Endometrial microvascular endothelial cells (primary cell): ENCODE measurements around the gene DNAH17. TPM values are rescaled to one million over a fixed set of nuclear protein-coding genes. Genes with fewer than 3 reads are reported as not detected.

Experiments used
- in situ Hi-C: cut with HindIII; loops from 2 replicates; pipeline ENCODE4 v1.10.0; 2017; ENCODE audit warnings: low sequenced_read_pairs, low pct_unique_long_range_greater_than_20kb; ENCODE audit errors: inconsistent ontology term
- total RNA-seq: library from RNA; depleted of rRNA; stranded (reverse); fragments of >200 nt; gene quantifications from one replicate; pipeline ENCODE4 v1.2.3, GENCODE V29; 2015; ENCODE audit errors: inconsistent ontology term

DNAH17 gene
- total RNA-seq, 1 donor from 2014 or later: not detected

DNA sequence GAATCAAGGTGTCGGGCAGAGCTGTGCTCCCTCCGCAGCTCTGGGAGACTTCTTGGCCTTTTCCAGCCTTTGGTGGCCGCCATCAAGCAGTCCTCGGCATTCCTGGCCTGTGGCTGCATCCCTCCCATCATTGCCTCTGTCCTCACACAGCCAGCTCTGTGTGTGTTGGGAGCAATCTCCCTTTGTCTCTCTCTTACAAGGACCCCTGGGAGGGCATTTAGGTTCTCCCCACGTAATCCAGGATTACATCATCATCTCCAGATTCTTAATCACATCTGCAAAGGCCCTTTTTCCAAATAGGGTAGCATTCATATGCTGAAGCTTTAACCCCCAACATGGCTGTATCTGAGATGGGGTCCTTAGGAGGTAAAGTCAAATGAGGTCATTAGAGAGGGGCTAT is 4.1 kb upstream of the DNAH17 start:
- in situ Hi-C loops: no loop called here

DNA sequence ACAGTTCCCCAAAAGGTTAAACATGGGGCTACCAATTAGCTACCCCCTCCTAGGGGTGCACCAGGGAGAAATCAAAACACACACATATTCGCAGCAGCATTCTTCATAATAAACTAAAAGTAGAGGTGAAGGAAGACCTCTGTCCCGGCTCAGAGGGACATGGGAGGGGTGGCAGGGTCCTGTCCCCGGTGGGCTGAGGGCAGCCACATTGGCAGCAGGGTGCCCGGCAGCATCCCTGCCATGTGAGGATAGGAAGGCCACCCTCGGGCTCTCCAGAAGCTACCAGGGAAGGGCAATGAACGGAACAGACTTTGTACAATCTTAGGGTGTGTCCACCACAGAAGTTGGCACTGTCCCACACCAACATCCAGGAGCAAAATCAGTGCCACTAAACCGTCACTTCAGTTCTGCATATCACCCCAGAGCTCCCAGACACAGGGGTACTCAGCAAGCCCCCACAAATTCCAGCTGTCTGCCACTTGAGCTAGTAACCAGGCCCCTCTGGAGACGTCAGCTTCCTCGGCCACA is 3.1 kb upstream of the DNAH17 start:
- in situ Hi-C loops: no loop called here

DNA sequence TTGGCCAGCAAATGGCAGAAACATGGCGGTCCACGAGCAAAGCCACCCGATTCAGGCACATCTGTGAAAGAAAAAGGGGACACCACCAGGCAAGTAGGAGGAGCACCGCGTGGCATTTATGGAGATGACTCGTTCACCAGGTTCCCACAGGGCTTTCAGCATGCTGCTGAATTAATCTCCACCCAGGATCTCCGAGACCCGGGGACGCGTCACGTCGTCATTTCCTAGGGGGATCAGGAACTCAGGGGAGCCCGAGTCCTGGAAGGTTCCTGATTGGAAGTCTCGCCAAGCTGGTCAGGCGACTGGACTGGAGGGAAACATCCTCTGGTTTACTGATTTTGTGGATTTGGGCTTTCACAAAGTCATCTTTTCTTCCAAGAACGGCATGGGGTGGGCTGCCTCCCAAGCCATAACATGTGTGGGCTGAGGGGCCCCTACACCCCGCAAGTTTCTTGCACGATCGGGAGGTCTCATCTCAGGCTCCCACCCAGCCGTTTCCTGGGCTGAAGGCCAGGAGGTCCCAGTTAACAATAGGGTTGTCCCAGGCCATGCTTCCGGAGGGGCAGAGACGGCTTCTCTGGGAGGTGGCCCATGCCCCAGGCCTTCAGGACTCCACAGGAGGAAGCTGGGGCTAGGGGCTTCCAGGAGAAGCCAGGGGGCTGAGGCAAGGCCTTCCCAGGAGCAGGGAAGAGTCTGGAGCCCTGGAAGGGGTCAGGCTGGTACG is 645 bp downstream of the DNAH17 start:
- in situ Hi-C loops: no loop called here

DNA sequence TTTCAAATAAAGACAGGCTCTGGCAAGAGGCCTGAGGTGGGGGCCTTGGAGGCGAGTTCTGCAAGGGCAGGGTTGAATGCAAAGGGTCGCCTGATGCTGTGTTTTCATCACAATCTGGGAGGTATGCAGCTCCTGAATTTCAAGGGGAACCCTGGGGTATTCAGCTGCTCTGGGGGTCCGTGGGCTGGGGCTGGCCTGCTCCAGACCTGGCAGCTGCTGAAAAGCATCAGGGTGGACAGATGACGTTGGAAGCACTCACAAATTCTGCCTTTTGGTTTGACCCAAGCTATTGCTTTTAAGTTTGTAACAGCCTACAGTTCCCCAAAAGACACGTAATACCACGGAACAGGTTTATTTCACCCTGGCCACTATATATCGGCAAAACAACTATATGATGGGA is 1.3 kb downstream of the DNAH17 start:
- in situ Hi-C loops: no loop called here

DNA sequence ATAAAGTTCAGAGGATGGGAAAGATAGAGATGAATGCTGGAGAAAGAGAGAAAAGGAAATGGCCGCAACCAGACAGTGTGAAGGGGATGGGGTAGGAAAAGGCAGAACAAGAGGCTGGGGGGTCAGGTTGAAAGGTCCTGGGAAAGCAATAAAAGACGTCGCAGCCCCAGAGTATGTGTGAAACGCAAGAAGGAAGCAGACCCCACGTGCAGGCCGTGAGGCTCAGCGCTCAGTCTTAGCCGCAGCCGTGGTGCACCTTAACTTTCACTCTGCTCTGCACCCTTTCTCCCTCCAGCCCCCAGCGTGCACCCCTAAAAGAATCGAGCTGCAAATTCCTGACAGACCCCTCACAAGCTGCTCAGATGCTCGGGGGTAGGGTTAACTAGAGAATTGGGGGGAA is 1.9 kb downstream of the DNAH17 start:
- in situ Hi-C loops: no loop called here

DNA sequence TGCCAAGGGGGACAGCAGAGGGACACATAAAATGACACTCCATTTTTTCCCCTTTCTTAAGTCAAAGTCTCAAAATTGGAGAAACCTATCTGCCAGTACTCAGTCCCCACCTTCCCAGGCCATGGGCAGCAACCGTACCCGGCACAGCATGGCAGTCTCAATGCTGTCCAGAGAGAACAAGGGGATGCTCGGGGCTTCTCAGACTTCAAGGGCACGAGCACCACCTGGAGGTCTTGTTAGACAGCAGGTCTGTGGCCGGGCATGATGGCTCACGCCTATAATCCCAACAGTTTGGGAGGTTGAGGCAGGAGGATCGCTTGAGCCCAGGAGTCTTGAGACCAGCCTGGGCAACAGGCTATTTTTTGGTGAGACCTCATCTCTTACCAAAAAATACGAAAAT is 3.2 kb downstream of the DNAH17 start:
- in situ Hi-C loops: no loop called here

DNA sequence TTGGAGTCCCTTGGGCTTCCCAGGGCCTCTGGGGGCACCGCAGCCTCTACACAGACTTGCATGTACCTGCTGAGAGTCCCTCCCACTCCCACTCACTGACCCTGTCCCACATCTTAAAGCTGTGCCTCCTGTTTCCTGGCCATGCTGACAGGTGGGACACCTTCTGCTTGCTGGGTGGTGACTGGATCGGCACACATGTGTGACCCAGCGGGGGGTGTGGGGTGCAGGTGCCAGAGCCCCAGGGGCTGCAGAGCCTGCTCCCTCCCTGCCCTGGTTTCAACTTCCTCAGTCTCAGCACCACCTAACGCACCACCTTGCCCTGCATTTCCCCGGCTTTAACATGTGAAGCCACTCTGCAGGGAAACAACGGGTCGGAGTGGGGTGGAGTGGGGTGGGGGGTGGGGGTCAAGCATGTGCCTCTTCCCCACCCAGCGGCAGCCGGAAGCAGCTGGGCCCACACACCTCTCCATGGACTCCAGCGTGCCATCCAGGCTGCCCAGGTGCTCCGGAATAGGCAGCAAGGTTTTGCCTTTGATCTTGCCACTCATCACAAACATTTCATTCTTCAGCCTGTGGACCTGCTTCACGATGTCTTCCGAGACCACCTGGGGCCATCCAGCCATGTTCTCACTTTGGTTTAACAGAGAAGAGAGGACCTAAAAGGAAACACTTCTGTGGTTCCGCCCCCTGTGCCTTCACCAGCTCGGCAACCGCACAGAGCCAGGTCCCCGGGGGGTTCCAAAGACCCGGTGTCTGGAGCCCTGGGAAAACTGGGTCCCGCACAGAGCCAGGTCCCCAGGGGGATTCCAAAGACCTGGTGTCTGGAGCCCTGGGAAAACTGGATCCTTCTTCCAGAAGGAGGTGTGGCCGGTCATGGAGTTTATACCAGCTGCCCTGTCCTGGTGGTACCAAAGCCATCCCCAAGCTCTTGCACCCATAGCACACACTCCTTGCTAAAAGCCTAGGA is 4.7 kb downstream of the DNAH17 start:
- in situ Hi-C loops: no loop called here

DNA sequence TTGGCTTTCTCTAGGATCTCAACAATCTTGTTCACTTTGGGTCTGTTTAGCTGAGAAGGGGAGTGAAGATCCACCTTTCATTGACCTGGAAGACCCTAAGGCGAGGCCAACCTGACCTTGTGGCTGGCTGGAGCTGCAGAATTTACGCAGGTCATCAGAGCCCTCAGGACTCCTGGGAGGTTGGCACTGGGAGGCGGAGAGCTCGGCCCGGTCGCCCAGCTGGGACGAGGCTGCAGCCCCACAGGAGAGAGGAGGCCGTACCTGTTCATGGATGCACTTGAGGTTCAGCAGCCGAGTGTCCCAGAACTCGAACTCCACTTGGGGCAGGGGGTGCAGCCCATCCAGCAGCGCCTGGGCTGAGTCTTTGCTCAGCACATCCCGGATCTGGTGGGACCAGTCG is 5.9 kb downstream of the DNAH17 start:
- in situ Hi-C loops: no loop called here

DNA sequence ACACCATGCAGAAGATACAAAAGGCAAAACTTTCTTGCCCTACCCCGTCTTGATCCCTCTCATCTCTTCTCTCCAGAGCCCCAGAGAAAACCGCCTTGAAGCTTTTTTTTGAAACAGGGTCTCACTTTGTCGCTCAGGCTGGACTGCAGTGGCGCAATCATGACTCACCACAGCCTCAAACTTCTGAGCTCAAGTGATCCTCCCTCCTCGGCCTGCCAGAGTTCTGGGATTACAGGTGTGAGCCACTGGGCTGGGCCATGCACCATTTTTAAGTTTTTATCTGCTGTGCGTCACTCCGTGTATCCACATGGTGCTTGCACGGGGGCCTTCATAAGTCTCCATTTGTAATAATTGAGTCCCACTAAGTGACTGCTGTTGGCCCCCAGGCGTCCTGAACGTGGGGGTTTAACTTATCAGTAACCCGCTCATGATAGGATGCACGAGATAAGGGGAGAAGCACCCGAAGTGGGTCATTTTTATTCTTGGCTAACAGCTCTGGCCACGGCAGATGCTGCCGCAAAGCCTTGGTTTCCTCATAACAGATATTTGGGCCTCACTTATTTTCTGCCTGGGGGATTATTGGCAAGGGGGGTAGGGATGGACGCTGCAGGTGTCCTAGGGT is 8.6 kb downstream of the DNAH17 start:
- in situ Hi-C loops: no loop called here

DNA sequence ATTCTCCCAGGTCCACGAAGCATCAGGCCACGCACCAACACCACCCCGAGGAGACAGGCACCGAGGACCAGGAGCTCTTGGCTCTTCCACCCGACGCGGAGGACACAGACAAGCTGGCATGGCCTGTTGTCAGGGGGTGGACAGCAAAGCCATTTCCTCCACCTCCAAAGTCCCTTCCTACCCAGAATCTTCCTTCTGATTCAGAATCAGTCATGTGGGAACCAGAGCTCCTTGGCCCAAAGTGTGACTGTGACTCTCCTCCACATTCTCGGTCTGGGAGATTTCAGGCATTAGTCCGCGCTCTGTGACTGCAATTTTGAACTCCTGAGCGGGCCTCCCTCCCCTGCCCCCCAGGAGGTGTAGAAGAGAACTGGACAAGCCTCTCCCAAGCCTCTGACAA is 9.2 kb downstream of the DNAH17 start:
- in situ Hi-C loops: no loop called here

DNA sequence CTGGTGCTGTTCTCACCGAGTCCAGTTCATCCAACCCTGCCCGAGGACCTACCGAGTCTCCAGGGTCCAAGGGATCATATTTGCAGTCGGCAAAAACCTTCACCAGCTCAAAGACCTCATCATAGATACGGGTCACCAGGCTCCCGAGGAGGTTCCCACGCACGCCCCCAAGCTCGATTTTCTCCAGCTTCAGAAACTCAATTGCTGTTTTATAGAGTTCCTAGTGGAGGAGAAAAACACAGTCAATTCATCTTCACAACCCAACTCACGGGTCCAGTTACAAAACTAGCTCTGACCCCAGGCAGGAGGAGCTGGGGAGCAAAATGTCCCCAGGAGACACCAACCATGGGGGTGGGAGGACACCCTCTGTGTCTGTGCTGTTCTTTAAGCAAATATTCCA is 10.2 kb downstream of the DNAH17 start:
- in situ Hi-C loops: no loop called here

DNA sequence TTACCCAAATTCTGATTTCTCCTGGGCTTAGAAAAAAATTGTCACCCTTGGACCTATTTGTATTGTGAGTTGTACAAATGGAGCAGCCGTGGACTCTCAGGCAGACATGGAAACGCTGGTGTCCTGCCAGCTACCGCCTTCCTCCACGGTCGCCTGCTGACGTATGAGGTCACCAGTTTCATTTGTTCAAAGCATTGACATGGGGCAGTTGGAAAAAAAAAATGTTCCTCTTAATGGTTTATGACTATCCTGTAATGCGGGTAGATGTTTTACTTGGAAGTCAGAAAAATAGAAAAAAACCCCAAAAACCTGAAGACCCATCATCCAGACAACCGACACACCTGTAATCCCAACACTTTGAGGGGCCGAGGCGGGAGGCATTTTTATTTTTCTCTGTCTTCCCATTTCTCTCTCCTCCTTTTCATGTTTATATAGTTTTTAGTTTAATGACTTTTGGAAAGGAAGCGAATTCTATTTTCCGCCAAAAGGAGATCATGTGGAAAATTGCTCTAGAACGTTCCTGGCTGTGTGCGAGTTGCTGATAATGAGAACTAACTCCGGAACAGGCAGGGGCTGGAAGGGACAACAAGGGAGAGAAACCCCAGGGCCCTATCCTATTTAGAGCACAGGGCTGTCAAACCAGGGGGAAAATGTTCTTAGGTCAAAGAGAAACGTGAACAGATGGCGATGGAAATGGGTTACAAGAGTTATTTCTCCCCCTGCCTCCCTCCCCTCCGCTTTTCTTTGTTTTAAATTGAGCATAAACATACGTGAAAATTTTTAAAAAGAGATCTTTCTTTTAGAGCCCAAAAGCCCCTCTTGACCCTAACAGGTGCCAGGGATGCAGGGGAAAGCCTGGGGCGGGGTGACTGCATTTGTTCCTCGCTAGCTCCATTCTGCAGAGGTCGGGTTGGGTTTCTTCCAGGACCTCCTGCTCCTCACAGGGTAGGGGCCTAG is 13.7 kb downstream of the DNAH17 start:
- in situ Hi-C loops: no loop called here

DNA sequence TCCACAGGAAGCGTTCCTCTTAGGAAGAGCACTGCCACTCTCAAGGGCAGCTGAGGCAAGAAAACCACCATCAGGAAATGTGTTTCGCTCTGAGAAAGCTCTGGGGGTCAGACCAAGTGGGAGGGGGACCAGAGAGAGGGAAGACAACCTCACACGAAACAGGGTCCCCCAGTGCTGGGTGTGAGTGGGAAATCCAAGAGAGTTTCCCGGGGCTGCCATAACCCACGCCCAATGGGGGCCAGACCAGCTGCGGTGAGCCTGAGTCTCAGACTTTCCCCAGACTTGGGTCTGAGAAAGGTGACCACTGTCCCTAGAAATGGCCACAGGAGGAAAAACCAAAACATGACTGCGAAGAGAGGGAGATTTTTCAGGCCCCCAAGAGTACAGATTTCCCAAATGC is 14.5 kb downstream of the DNAH17 start:
- in situ Hi-C loops: no loop called here

DNA sequence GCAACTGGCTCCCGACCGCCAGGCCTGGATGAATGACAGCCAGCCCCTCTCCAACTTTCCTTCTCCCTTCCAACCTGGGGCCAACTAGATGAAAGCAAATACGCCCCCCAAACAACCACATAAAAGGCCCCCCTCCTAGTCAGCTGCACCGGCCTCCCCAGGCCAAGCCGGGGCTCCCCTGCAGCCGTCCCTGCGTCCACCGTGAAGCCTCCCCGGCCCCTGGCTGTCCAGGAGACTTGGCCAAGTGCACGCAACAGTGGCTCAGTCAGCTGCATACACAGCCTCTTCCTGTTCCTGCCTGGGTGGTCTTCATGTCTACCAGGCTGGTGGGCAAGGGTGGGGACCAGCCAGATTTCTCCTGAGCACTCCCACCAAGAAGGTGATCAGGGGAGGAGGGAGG is 16.0 kb downstream of the DNAH17 start:
- in situ Hi-C loops: no loop called here

DNA sequence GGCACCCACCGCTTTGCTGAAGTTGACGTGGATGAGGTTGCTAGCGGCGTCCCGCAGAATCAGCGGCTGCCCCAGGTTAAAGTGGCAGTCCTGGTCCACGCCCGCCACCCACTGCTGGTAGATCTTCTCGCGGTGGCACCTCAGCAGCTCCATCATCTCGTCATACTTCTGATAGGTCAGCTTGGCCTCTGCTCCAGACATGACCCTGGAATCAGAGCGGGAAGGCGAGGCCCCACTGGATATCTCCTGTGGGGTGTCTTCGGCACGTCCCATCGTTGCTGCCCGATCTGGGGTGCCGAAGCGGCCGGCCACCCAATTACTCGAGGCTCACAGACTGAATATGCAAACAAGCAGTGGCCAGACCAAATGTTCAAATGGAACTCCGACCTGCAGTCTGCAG is 16.5 kb downstream of the DNAH17 start:
- in situ Hi-C loops: no loop called here

DNA sequence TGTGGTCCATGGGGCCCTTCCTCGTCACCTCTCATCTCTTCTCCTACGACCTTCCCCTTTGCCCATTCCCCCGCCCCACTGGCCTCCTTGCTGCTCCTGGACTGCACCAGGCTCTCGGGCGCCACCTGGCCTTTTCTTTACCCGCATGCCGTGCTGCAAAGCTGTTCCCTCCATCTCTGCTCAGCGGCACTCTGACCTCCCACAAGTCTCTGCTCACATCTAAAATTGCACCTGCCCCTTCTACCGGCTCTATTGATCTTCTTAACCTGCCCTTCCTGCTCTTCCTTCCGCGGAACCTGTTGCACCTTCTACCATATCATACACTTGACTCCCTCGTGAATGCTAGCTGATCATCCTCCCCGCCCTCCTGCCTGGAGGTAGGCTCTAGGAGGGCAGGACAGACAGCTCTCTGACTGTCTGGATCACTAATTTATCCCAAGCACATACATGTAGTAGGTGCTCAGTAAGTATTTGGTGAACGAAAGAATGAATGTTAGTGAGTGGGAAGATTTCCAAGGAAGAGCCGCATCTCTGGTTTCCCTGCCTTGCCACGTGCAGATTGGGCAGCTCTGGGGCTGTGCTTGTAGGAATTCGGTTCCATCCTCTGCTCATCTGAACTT is 17.3 kb downstream of the DNAH17 start:
- in situ Hi-C loops: no loop called here

DNA sequence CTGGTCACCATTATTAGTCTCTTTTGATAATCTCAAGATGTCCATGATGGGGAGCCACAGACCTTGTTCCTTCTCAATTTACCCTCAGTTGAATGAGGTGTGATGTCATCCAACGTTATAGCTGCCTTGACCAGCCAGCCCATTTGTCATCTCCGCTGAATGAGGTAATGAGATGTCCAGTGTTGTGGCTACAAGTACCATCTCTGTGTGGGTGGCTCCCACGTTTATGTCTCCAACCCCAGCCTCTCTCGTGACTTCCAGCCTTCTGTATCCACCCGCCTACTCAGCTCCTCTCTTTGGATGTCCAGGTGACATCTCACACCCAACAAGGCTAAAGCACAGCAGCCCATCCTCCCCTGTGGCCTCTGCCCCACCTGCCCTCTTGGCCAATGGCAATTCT is 18.2 kb downstream of the DNAH17 start:
- in situ Hi-C loops: no loop called here

DNA sequence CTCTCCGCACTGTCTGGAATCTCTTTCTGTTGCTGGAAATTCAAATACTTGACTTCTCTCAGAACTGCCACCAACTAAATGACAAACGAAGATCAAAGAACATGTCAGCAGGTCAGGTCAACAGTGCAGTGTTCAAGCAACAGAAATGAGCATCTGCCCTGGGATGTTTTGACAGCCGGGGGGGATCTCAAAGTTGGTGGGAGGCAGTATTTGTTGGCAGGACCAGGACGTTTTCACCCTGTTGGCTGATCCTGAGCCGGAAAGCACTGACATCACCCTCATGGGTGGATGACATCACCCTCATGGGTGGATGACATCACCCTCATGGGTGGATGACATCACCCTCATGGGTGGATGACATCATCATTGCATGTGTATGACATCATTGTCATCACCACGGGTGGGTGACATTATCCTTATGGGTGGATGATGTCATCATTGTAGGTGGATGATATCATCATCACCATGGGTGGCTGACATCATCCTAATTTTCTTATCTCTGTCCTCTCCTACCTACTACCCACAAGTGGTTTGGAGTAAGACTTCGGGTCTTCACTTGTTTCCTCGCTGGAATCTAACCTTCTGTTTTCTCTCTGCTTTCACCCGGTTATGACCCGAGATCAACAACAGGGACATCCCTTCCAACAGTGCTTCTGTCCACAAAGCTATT is 18.9 kb downstream of the DNAH17 start:
- in situ Hi-C loops: no loop called here
